Activated CD8-positive, alpha-beta T cell treated with anti-CD3 and anti-CD28 coated beads, Interleukin-2, amount 10 ng/mL, durations not matched to agents 7 days and 5 days (primary cell): ENCODE results near the gene SCAMP4. TPM values are rescaled to one million over a fixed set of nuclear protein-coding genes. Genes with fewer than 3 reads are reported as not detected.

Experiments used
- ATAC-seq: fragments of 150-1000 bp; cut with Tn5 transposase; one replicate; pipeline ENCODE4 v1.10.0; 2021; ENCODE audit warnings: moderate library complexity
- CTCF ChIA-PET: fragments of 350-600 bp; sonication (Branson Sonifier 250); formaldehyde crosslinking; loops from one replicate; lab custom pipeline; 2021; ENCODE audit warnings: antibody characterized with exemption; lab: Charles Lee
- POLR2A ChIA-PET: fragments of 350-600 bp; sonication (Branson Sonifier 250); formaldehyde crosslinking; loops from one replicate; lab custom pipeline; 2021; ENCODE audit warnings: antibody characterized with exemption; lab: Charles Lee
- DNase-seq: peaks from one replicate; pipeline ENCODE4 v3.0.0-alpha.2; 2020
- H3K27ac Mint-ChIP-seq: one replicate; pipeline ENCODE4 v1.8.0; 2021; ENCODE audit warnings: mild to moderate bottlenecking, mixed read lengths
- H3K27me3 Mint-ChIP-seq: one replicate; pipeline ENCODE4 v1.8.0; 2021; ENCODE audit warnings: low read depth, mixed read lengths
- H3K36me3 Mint-ChIP-seq: one replicate; pipeline ENCODE4 v1.8.0; 2021; ENCODE audit warnings: low read depth, mixed read lengths
- H3K4me1 Mint-ChIP-seq: one replicate; pipeline ENCODE4 v1.8.0; 2021; ENCODE audit warnings: low read depth, mixed read lengths
- H3K4me3 Mint-ChIP-seq: one replicate; pipeline ENCODE4 v1.8.0; 2021; ENCODE audit warnings: mild to moderate bottlenecking, mixed read lengths
- H3K9me3 Mint-ChIP-seq: one replicate; pipeline ENCODE4 v1.8.0; 2022; ENCODE audit warnings: mixed read lengths; ENCODE audit not compliant: insufficient read depth
- total RNA-seq, 2 experiments: library from RNA; stranded (reverse); gene quantifications; one replicate each; pipeline ENCODE4 v1.2.3, GENCODE V29; 2021

SCAMP4 gene
- total RNA-seq, 2 experiments from 2014 or later, result 29.9 to 37.2 TPM

DNA sequence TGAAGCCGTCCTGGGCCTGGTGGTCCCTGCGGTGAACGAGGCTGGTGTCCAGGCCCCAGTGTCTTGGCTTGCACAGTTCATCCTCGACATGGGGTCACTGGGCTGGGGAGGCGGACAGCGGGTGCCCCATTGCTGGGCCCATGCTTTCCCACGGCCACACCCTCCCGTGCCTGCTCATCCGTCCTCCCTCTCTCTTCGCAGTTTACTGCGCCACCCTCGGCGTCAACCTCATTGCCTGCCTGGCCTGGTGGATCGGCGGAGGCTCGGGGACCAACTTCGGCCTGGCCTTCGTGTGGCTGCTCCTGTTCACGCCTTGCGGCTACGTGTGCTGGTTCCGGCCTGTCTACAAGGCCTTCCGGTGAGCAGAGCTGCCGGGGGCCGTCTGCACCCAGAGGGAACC is 12.7 kb downstream of the SCAMP4 start:
- DNase-seq, result no peak
- POLR2A ChIA-PET, result no interaction called here
- H3K27me3 Mint-ChIP-seq, result no peaks in the 10 kb centered on the region
- peaks cover 17% of the 10 kb centered on the region for H3K36me3 Mint-ChIP-seq
- no peak for ATAC-seq
- CTCF ChIA-PET, result no interaction called here
- no peaks in the 10 kb centered on the region for H3K9me3 Mint-ChIP-seq
- H3K4me1 Mint-ChIP-seq, result no peaks in the 10 kb centered on the region
- H3K4me3 Mint-ChIP-seq, result no peak overlapping the region
- H3K27ac Mint-ChIP-seq, result no peak overlapping the region

DNA sequence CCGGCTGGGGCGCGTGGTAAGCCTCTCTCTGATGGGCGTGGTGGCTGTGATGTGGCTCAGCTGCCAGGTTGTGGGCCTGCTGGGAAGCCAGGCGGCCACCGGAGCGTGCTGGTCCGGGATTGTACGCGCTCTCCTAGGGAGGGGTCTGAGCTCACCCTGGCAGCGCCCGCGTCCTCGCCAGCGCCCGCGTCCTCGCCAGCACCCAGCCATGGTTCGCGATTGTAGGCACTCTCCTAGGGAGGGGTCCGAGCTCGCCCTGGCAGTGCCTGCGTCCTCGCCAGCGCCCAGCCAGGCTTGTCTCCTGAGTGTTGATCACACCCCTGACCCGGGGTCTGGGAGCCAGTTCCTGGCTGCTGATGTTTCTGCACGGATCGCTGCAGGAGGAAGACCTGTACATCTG is 13.8 kb downstream of the SCAMP4 start:
- Mint-ChIP-seq H3K4me1 (no peaks in the 10 kb centered on the region), H3K36me3 (peaks cover 16% of the 10 kb centered on the region), H3K27ac (no peak overlapping the region), H3K4me3 (no peak overlapping the region), H3K27me3 (no peaks in the 10 kb centered on the region), H3K9me3 (no peaks in the 10 kb centered on the region)
- CTCF ChIA-PET, result no interaction called here
- POLR2A ChIA-PET, result no interaction called here
- DNase-seq, result no peak
- ATAC-seq, result no peak

GRCh38 chr19:1920644-1921043 is 15.4 kb downstream of the SCAMP4 start:
- H3K36me3 Mint-ChIP-seq, result peaks cover 22% of the 10 kb centered on the region
- DNase-seq (no peak), ATAC-seq (no peak)
- H3K4me1 Mint-ChIP-seq, result no peaks in the 10 kb centered on the region
- no peak overlapping the region for H3K27ac Mint-ChIP-seq
- H3K9me3 Mint-ChIP-seq, result no peaks in the 10 kb centered on the region
- CTCF ChIA-PET, result no interaction called here
- POLR2A ChIA-PET, result no interaction called here
- no peak overlapping the region for H3K4me3 Mint-ChIP-seq
- no peaks in the 10 kb centered on the region for H3K27me3 Mint-ChIP-seq

GRCh38 chr19:1921326-1921725 is 16.1 kb downstream of the SCAMP4 start:
- DNase-seq, result no peak
- no peak for ATAC-seq
- H3K4me1 Mint-ChIP-seq, result no peaks in the 10 kb centered on the region
- no peak overlapping the region for H3K27ac Mint-ChIP-seq
- CTCF ChIA-PET, result no interaction called here
- H3K4me3 Mint-ChIP-seq, result no peak overlapping the region
- POLR2A ChIA-PET, result no interaction called here
- no peaks in the 10 kb centered on the region for H3K27me3 Mint-ChIP-seq
- no peaks in the 10 kb centered on the region for H3K9me3 Mint-ChIP-seq
- peaks cover 22% of the 10 kb centered on the region for H3K36me3 Mint-ChIP-seq

DNA sequence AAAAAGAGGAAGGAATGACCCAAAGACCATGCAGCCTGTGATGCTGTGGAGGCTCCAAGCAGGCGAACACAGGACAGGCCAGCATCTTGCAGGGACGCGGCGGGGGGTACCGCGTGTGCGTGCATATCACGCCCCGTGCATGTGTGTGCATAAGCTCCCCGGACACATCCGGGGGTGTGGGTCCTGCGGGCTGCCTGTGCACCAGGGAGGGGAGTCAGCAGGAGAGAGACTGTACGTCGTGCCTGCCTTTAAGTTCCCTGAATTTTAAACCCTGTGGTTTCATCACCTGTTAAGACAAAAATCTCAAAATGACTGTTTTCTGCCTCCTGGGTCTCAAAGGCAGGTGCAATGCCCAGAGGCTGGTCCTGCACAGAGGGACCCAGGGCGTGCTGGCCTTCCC is 16.6 kb downstream of the SCAMP4 start:
- DNase-seq (no peak), ATAC-seq (no peak)
- ChIA-PET CTCF (no interaction called here), POLR2A (no interaction called here)
- no peaks in the 10 kb centered on the region for H3K4me1 Mint-ChIP-seq
- no peaks in the 10 kb centered on the region for H3K27me3 Mint-ChIP-seq
- no peak overlapping the region for H3K27ac Mint-ChIP-seq
- peaks cover 22% of the 10 kb centered on the region for H3K36me3 Mint-ChIP-seq
- H3K9me3 Mint-ChIP-seq, result no peaks in the 10 kb centered on the region
- H3K4me3 Mint-ChIP-seq, result no peak overlapping the region

GRCh38 chr19:1922803-1923202 is 17.6 kb downstream of the SCAMP4 start:
- no peak overlapping the region for H3K27ac Mint-ChIP-seq
- POLR2A ChIA-PET, result no interaction called here

DNA sequence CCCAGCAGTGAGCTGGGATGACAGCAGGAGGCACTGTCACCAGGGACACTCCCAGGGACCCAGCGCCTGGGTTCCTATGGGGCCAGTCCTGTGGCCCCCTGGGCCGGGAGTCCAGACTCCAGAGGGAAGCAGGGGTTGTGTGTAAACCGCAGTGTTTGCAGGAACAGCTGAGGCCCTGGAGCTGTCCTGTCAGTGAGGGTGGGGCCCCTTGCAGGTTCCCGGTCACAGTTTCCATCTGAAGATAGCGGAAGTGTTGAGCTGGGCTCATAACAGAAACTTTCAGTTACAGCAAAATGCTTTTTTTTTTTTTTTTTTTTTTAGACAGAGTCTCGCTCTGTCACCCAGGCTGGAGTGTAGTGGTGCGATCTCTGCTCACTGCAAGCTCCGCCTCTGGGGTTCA is 18.1 kb downstream of the SCAMP4 start:
- DNase-seq (no peak), ATAC-seq (no peak)
- peaks cover 2% of the 10 kb centered on the region for H3K27me3 Mint-ChIP-seq
- H3K27ac Mint-ChIP-seq, result no peak overlapping the region
- CTCF ChIA-PET, result interaction anchor here (1.6 kb wide), 1 partner anchor 26 kb away, joined by 6 read pairs; no protein-coding TSS in a partner anchor
- no peak overlapping the region for H3K4me3 Mint-ChIP-seq
- H3K9me3 Mint-ChIP-seq, result no peaks in the 10 kb centered on the region
- POLR2A ChIA-PET, result no interaction called here
- H3K36me3 Mint-ChIP-seq, result peaks cover 24% of the 10 kb centered on the region
- peaks cover 14% of the 10 kb centered on the region for H3K4me1 Mint-ChIP-seq

More at GRCh38 chr19:1922803-1923202, 17.6 kb downstream of the SCAMP4 start:
- Mint-ChIP-seq H3K27me3 (peaks cover 2% of the 10 kb centered on the region), H3K4me1 (peaks cover 8% of the 10 kb centered on the region), H3K4me3 (no peak overlapping the region), H3K9me3 (no peaks in the 10 kb centered on the region), H3K36me3 (peaks cover 24% of the 10 kb centered on the region)
- DNase-seq (no peak), ATAC-seq (no peak)
- CTCF ChIA-PET, result interaction anchor here (1.6 kb wide), 1 partner anchor 25 kb away, joined by 6 read pairs; no protein-coding TSS in a partner anchor

GRCh38 chr19:1924320-1924961 is 19.2 kb downstream of the SCAMP4 start:
- Mint-ChIP-seq H3K4me1 (peaks cover 21% of the 10 kb centered on the region), H3K36me3 (peaks cover 24% of the 10 kb centered on the region), H3K27me3 (peaks cover 2% of the 10 kb centered on the region), H3K4me3 (no peak overlapping the region), H3K27ac (no peak overlapping the region), H3K9me3 (no peaks in the 10 kb centered on the region)
- ChIA-PET POLR2A (no interaction called here), CTCF (no interaction called here)
- ATAC-seq (no peak), DNase-seq (no peak)

GRCh38 chr19:1925544-1925943 is 20.3 kb downstream of the SCAMP4 start:
- ATAC-seq (no peak), DNase-seq (no peak)
- H3K36me3 Mint-ChIP-seq, result peaks cover 20% of the 10 kb centered on the region
- H3K9me3 Mint-ChIP-seq, result no peaks in the 10 kb centered on the region
- POLR2A ChIA-PET, result no interaction called here
- peaks cover 27% of the 10 kb centered on the region for H3K4me1 Mint-ChIP-seq
- no peak overlapping the region for H3K4me3 Mint-ChIP-seq
- peaks cover 4% of the 10 kb centered on the region for H3K27me3 Mint-ChIP-seq
- CTCF ChIA-PET, result no interaction called here
- H3K27ac Mint-ChIP-seq, result no peak overlapping the region

DNA sequence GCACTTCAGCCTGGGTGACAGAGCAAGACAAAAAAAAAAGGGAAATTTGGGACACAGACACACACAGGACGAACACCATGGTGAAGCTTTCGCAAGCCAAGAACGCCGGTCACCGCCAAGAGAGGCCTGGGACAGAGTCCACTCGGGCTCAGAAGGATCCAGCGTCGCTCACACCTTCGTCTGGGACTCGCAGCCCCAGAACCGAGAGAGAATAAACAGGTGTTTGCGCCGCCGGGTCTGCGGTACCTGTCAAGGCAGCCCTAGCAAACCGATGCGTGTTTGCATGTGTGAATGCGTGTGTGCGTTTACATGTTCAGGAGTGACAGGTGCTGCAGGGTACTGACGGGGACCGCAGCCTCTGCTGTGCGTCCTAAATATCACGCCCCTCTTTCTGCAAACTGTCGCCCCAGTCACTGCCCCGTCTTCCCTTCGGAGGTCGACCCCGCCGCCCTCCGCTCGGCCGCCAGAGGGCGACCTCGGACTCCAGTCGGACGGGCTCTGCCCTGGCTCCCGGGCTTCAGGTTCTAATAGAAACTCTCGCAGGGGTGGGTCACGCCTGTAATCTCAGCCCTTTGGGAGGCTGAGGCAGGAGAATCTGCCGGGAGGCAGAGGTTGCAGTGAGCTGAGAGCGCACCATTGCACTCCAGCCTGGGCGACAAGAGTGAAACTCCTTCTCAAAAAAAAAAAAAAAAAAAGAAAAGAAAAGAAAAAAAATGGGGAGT is 24.0 kb downstream of the SCAMP4 start:
- Mint-ChIP-seq H3K27ac (no peak overlapping the region), H3K9me3 (peaks cover 6% of the 10 kb centered on the region), H3K4me3 (peak overlapping the region; percentile 72), H3K27me3 (peaks cover 10% of the 10 kb centered on the region), H3K36me3 (peaks cover 15% of the 10 kb centered on the region), H3K4me1 (peaks cover 27% of the 10 kb centered on the region)
- POLR2A ChIA-PET, result interaction anchor here (0.6 to 1.1 kb wide), 2 partner anchors 58 to 60 kb away, joined by 3 read pairs; no protein-coding TSS in a partner anchor
- CTCF ChIA-PET, result interaction anchor here (0.7 to 2.2 kb wide), 12 partner anchors 8 to 333 kb away, joined by 3 to 9 read pairs (median 3); no protein-coding TSS in a partner anchor
- DNase-seq (peak; percentile 87), ATAC-seq (peak; percentile 94)

DNA sequence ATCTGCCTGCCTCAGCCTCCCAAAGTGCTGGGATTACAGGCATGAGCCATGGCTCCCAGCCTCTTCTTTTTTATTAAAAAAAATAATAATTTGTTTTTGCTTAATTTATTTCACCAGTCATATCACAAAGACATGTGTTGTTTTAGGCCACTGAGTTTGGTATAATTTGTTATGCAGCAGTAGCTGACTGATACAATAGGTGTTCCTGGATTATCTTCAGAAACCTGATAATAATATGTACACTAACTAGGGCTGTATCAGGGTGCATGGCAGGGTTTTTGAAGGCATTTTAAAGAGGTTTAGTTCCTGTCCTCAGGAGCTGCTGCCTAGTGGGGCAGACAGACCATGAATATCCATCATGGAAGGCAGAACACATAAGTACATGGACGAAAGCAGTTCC is 26.2 kb downstream of the SCAMP4 start:
- H3K9me3 Mint-ChIP-seq, result peaks cover 6% of the 10 kb centered on the region
- no peak overlapping the region for H3K27ac Mint-ChIP-seq
- ChIA-PET POLR2A (interaction anchor here (0.7 kb wide), 1 partner anchor 19 kb away, joined by 3 read pairs; no protein-coding TSS in a partner anchor), CTCF (interaction anchor here (2.0 kb wide), 1 partner anchor 34 kb away, joined by 4 read pairs; no protein-coding TSS in a partner anchor)
- H3K27me3 Mint-ChIP-seq, result peaks cover 10% of the 10 kb centered on the region
- H3K4me3 Mint-ChIP-seq, result no peak overlapping the region
- peaks cover 17% of the 10 kb centered on the region for H3K36me3 Mint-ChIP-seq
- ATAC-seq (no peak), DNase-seq (no peak)
- peaks cover 33% of the 10 kb centered on the region for H3K4me1 Mint-ChIP-seq

DNA sequence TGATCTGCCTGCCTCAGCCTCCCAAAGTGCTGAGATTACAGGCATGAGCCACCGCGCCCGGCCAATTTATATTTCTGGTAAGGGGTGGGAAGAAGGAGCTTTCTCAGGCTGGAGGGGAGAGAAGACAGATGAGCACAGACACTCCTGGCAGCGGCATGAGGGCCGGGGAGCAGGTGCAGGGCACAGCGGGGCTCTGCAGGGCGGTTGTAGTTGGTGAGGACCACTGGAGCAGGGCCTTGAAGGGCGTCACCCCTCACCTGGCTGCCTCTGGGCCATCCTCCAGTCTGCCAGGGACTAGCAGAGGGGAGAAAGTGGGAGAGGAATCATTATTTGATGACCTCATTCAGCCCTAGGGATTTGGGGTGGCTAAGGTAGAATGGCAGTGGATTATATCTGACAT is 27.2 kb downstream of the SCAMP4 start:
- no peak for ATAC-seq
- Mint-ChIP-seq H3K27me3 (peaks cover 10% of the 10 kb centered on the region), H3K4me1 (peaks cover 34% of the 10 kb centered on the region), H3K4me3 (no peak overlapping the region), H3K9me3 (peaks cover 6% of the 10 kb centered on the region), H3K36me3 (peaks cover 21% of the 10 kb centered on the region), H3K27ac (no peak overlapping the region)
- ChIA-PET POLR2A (no interaction called here), CTCF (interaction anchor here (2.0 kb wide), 1 partner anchor 35 kb away, joined by 4 read pairs; no protein-coding TSS in a partner anchor)
- no peak for DNase-seq
